Testis (tissue), 3 donors: Measurements from ENCODE around the gene CASP5. TPM values are rescaled to one million over a fixed set of nuclear protein-coding genes. Genes with fewer than 3 reads are reported as not detected.
A peak's percentile ranks its signal among the peaks of the same experiment; 100 is the strongest.

Experiments used
- DNase-seq: peaks from one replicate; pipeline ENCODE4 v3.0.0-alpha.2; 2019
- H3K27ac ChIP-seq, 2 donors: fragments of 200-600 bp; sonication (generic); one replicate each; pipeline ENCODE4 v1.5.1; 2019
- H3K27me3 ChIP-seq: fragments of 200-600 bp; sonication (generic); one replicate; pipeline ENCODE4 v1.5.1; 2019
- H3K36me3 ChIP-seq: fragments of 200-600 bp; sonication (generic); one replicate; pipeline ENCODE4 v1.5.1; 2017; ENCODE audit warnings: low read depth; ENCODE audit errors: missing control alignments
- H3K4me1 ChIP-seq: fragments of 200-600 bp; sonication (generic); one replicate; pipeline ENCODE4 v1.5.1; 2019
- H3K4me3 ChIP-seq, 2 donors: fragments of 200-600 bp; sonication (generic); one replicate each; pipeline ENCODE4 v1.5.1; 2017 to 2019
- H3K9me3 ChIP-seq: fragments of 200-600 bp; sonication (generic); one replicate; pipeline ENCODE4 v1.5.1; 2017
- POLR2A ChIP-seq: fragments of 450-650 bp; IDR thresholded peaks from one replicate; pipeline ENCODE4 v1.6.1; 2017; ENCODE audit warnings: antibody characterized with exemption, mild to moderate bottlenecking, moderate library complexity
- WGBS, 2 donors: methylation state at CpG; one replicate each; pipeline ENCODE4 v1.1.5; 2018; 5-methylcytosine and 5-hydroxymethylcytosine counted together
- intact Hi-C: fragments of 100-400 bp; cut with DNase I; formaldehyde crosslinking; loops from one replicate; pipeline ENCODE4 v1.15.1; 2023; ENCODE audit warnings: low total_unique reads
- polyA plus RNA-seq: library from polyadenylated mRNA; stranded (reverse); fragments of 350-450 nt; fragmentation: Illumina TruSeq; extraction: RNeasy Lipid Tissue Mini Kit (QIAGEN cat#74804); gene quantifications from one replicate; pipeline ENCODE4 v1.2.3, GENCODE V29; 2014; ENCODE audit warnings: low read depth, low replicate concordance; ENCODE audit not compliant: insufficient read depth
- total RNA-seq, 2 donors: library from RNA; depleted of rRNA; stranded (reverse); fragments of >200 nt; gene quantifications; one replicate each; pipeline ENCODE4 v1.2.3, GENCODE V29; 2016
- TF ChIP-seq, protein P1 (sequence below), 3 experiments: fragments of 450-650 bp in 2 of 3; fragments of 200-600 bp in 1 of 3; sonication (generic) in 1 of 3; IDR thresholded peaks; one replicate each; pipeline ENCODE4 v1.5.1; 2016 to 2019; ENCODE audit warnings: antibody characterized with exemption in 3 of 3, mild to moderate bottlenecking in 2 of 3, moderate library complexity in 1 of 3

CASP5 gene
- total and polyA plus RNA-seq, 3 donors from 2014 or later, result 0.37 TPM; not detected in 2

DNA sequence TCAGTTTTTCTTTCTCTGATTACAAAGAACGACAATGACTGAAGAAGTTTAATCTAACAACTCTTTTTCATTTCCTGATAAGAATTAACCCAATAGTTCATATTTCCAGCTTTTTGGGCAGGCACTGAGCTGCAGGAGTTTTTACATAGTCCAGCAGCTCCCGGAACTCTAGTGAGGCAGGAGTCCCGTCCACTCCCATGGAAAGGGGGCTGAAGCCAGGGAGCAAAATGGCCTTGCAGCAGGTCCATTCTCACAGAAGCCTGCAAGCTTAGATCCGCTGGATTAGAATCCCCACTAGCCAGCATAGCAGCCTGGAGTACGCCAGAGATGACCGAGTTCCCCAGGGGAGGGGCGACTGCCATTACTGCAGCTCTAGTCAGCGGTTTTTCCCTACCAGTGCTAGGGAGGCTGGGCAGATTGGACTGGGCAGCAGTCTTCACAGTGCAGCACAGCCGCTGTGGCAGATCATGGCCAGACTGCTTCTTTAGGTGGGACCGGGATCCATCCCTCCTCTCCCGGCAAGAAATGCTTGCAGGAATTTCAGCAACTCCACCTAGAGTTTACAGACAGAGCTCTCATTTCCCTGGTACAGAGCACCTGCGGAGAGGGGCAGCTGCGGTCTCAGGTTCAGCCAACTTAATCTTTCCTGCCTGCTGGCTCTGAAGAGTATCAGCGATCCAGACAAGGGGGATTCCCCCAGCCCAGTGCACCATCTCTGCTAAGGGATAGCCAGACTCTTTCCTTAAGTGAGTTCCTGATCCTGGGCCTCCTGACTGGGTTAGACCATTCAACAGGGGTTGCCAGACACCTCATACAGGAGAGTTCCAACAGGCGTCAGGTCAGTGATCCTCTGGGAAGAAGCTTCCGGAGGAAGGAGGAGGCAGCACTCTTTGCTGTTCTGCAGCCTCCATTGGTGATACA lies 53.9 kb downstream of the CASP5 start:
- 33 to 38% methylated on average over 9 to 16 of the region's 16 CpGs for WGBS, 2 donors
- no peaks in the 10 kb centered on the region for H3K4me1 ChIP-seq
- intact Hi-C loops, result no loop called here
- H3K27ac ChIP-seq, result peak overlapping the region; percentile 18 to 82
- peak; percentile 34 for DNase-seq
- no peaks in the 10 kb centered on the region for H3K9me3 ChIP-seq
- H3K36me3 ChIP-seq, result no peaks in the 10 kb centered on the region
- H3K27me3 ChIP-seq, result no peaks in the 10 kb centered on the region
- peak overlapping the region; percentile 58 to 61 for H3K4me3 ChIP-seq
- TF ChIP-seq, protein P1, sequence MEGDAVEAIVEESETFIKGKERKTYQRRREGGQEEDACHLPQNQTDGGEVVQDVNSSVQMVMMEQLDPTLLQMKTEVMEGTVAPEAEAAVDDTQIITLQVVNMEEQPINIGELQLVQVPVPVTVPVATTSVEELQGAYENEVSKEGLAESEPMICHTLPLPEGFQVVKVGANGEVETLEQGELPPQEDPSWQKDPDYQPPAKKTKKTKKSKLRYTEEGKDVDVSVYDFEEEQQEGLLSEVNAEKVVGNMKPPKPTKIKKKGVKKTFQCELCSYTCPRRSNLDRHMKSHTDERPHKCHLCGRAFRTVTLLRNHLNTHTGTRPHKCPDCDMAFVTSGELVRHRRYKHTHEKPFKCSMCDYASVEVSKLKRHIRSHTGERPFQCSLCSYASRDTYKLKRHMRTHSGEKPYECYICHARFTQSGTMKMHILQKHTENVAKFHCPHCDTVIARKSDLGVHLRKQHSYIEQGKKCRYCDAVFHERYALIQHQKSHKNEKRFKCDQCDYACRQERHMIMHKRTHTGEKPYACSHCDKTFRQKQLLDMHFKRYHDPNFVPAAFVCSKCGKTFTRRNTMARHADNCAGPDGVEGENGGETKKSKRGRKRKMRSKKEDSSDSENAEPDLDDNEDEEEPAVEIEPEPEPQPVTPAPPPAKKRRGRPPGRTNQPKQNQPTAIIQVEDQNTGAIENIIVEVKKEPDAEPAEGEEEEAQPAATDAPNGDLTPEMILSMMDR (IDR thresholded peaks at IDR 0.05), result no peak
- TF ChIP-seq POLR2A, result no peak

DNA sequence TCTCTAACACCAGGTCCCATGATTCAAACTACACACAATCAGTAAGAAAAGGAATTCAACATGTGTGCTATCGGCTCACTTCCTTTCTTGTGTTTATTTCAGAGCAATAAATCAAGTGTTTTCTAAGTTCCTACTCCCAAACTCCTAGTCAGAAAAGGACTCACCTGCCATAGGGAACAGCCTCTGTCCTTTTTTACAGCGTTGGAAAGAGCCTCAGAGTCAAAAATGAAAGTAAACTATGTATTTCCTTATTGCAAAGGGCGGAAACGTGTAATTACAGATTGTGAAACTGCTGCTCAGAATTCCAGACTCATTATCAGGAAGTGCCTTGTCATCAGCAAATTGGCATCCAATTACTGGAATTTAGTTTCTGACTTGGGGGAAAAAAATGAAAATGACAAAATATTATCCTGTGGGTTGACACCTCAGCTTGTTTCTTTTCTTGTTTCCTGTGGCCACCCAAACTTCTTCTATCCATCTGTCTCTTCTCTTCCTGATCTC lies 54.6 kb downstream of the CASP5 start, which contains the start of gene CASP4:
Gene CASP4 (minus strand): TSS at position 220 of the 501 bp plus-strand sequence. CDS start 49 bp downstream, at position 171.
- Histone ChIP-seq H3K27me3 (no peaks in the 10 kb centered on the region), H3K27ac (peak within 1 kb of the TSS; percentile 18 to 82), H3K9me3 (no peaks in the 10 kb centered on the region), H3K4me1 (no peaks in the 10 kb centered on the region), H3K4me3 (peak within 1 kb of the TSS; percentile 58 to 61), H3K36me3 (no peaks in the 10 kb centered on the region)
- WGBS, 2 donors, result 1 to 3% methylated on average over 4 of the region's 4 CpGs
- intact Hi-C loops, result no loop called here
- no peak for TF ChIP-seq POLR2A
- TF ChIP-seq, protein P1 (IDR thresholded peaks at IDR 0.05), result no peak
- no peak for DNase-seq

DNA sequence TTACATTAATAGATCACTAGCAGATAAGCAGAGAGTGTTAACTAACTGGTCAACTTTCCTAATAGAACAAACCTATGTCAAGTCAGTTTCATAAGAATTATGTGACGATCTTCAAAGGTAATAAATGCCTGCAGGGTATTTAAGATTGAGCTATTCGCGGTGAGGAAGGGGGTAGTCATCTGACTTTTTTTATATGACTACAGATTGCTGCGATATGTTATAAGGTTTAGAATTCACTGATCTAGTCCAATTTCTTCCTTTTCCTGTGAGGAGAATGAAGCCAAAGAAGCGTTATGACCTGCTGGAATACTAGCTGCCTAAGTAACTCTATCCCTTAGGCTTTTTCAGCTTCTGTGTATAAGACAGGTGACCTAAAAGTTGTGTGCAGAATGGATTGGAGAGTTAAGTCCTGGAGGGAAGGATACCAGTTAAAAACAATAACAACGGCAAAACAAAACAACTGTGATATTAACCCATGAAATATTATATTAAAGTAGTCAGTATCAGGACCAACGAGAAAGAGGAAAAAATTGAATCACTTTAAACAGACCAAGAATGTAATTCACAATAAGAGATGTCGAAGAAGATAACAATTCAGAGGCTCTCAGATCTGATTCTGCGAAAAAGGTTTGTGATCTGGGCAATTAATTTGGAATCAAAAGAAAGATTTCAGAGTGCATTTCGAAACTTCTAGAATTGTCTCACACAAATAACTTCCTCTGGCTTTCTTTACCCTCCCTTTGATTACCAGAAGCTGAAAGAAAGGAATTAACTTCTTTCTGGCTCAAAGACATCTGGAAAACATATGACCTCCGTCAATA lies 55.2 kb downstream of the CASP5 start:
- Histone ChIP-seq H3K4me3 (peak overlapping the region; percentile 58 to 61), H3K4me1 (no peaks in the 10 kb centered on the region), H3K27ac (peak overlapping the region; percentile 18 to 82), H3K36me3 (no peaks in the 10 kb centered on the region), H3K9me3 (no peaks in the 10 kb centered on the region), H3K27me3 (no peaks in the 10 kb centered on the region)
- no peak for DNase-seq
- TF ChIP-seq POLR2A, result no peak
- TF ChIP-seq, protein P1 (IDR thresholded peaks at IDR 0.05), result no peak
- intact Hi-C loops, result no loop called here
- WGBS, 2 donors, result 21 to 37% methylated on average over 11 of the region's 11 CpGs

DNA sequence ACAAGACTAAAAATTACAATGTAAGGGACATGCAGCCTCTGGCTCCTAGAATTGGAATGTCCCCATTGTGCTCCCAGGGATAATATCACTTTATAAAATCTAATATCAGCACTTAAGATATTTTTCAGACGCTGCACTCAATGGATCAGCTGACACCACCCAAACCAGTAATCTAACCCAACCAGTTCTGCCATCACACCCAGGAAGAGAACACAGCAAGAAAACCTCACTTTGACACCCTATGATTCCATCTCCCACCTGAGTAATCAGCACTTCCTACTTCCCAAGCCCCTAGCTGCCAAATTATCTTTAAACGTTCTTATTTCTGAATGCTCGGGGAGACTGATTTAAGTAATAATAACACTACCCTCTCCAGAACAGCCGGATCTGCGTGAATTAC lies 57.2 kb downstream of the CASP5 start:
- Histone ChIP-seq H3K4me3 (no peak overlapping the region), H3K27me3 (no peaks in the 10 kb centered on the region), H3K36me3 (no peaks in the 10 kb centered on the region), H3K4me1 (no peaks in the 10 kb centered on the region), H3K9me3 (no peaks in the 10 kb centered on the region), H3K27ac (no peak overlapping the region)
- no peak for DNase-seq
- no peak for TF ChIP-seq POLR2A
- TF ChIP-seq, protein P1 (IDR thresholded peaks at IDR 0.05), result no peak
- WGBS, 2 donors, result 85 to 95% methylated on average over 5 of the region's 5 CpGs
- intact Hi-C loops, result no loop called here
